WTC11 (cell line): ENCODE data around the gene DHRSX. TPM values are rescaled to one million over a fixed set of nuclear protein-coding genes. Genes with fewer than 3 reads are reported as not detected.
"Not testable (repeated sequence)": the region's sequence is repeated elsewhere in the genome, so short reads cannot be mapped to it uniquely, and the experiment has no call there.

Experiments used
- ATAC-seq: fragments of 200-7000 bp; cut with Tn5 transposase; 2 replicates; pipeline ENCODE4 v1.10.0; 2021; ENCODE audit warnings: mild to moderate bottlenecking, moderate library complexity
- CTCF ChIA-PET: fragments of 300-600 bp; sonication (Branson Sonifier 250); formaldehyde crosslinking; loops from one replicate; lab custom pipeline; 2021; ENCODE audit warnings: antibody characterized with exemption; lab: Charles Lee
- POLR2A ChIA-PET: fragments of 350-600 bp; sonication (Branson Sonifier 250); formaldehyde crosslinking; loops from one replicate; lab custom pipeline; 2021; ENCODE audit warnings: antibody characterized with exemption; lab: Charles Lee
- DNase-seq: peaks from one replicate; pipeline ENCODE4 v3.0.0; 2021; ENCODE audit warnings: low spot score
- H3K27ac Mint-ChIP-seq: 2 replicates; pipeline ENCODE4 v1.8.0; 2021; ENCODE audit warnings: mixed read lengths
- H3K27me3 Mint-ChIP-seq: 2 replicates; pipeline ENCODE4 v1.8.0; 2021; ENCODE audit warnings: low read depth, mild to moderate bottlenecking, moderate library complexity, mixed read lengths
- H3K36me3 Mint-ChIP-seq: 2 replicates; pipeline ENCODE4 v1.8.0; 2021; ENCODE audit warnings: mixed read lengths
- H3K4me1 Mint-ChIP-seq: 2 replicates; pipeline ENCODE4 v1.8.0; 2022; ENCODE audit warnings: mixed read lengths
- H3K4me3 Mint-ChIP-seq: 2 replicates; pipeline ENCODE4 v1.8.0; 2021; ENCODE audit warnings: mild to moderate bottlenecking, moderate library complexity, mixed read lengths
- H3K9me3 Mint-ChIP-seq: 2 replicates; pipeline ENCODE4 v1.8.0; 2021; ENCODE audit warnings: mixed read lengths
- AFF4 ChIP-seq: sonication (generic); formaldehyde crosslinking; IDR thresholded peaks from 2 replicates; pipeline ENCODE4 v1.8.1; 2023; ENCODE audit warnings: mild to moderate bottlenecking, missing genetic modification reagents, borderline replicate concordance
- AR ChIP-seq: fragments of 250-450 bp; sonication (Bioruptor Pico); IDR thresholded peaks from 2 replicates; pipeline ENCODE4 v1.9.0; 2021; ENCODE audit warnings: mild to moderate bottlenecking
- ATF1 ChIP-seq: sonication (generic); formaldehyde crosslinking; IDR thresholded peaks from 2 replicates; pipeline ENCODE4 v1.8.1; 2023; ENCODE audit warnings: mild to moderate bottlenecking, moderate library complexity, missing genetic modification reagents
- CBFB ChIP-seq: sonication (generic); formaldehyde crosslinking; IDR thresholded peaks from 2 replicates; pipeline ENCODE4 v1.8.1; 2022; ENCODE audit warnings: mild to moderate bottlenecking, low read depth, missing genetic modification reagents
- CREB1 ChIP-seq: sonication (generic); formaldehyde crosslinking; IDR thresholded peaks from 2 replicates; pipeline ENCODE4 v1.8.0; 2023; ENCODE audit warnings: mild to moderate bottlenecking, missing genetic modification reagents
- CREM ChIP-seq: sonication (generic); formaldehyde crosslinking; IDR thresholded peaks from 2 replicates; pipeline ENCODE4 v1.8.1; 2022; ENCODE audit warnings: mild to moderate bottlenecking, missing genetic modification reagents, moderate library complexity
- CTCF ChIP-seq: fragments of 200-600 bp; IDR thresholded peaks from 2 replicates; pipeline ENCODE4 v1.8.0; 2022; ENCODE audit warnings: antibody characterized with exemption
- EMX1 ChIP-seq: fragments of 250-450 bp; sonication (Bioruptor Pico); IDR thresholded peaks from 2 replicates; pipeline ENCODE4 v1.8.0; 2021; ENCODE audit warnings: mild to moderate bottlenecking
- ERG ChIP-seq: fragments of 250-450 bp; sonication (Bioruptor Pico); IDR thresholded peaks from 2 replicates; pipeline ENCODE4 v1.8.0; 2021; ENCODE audit warnings: mild to moderate bottlenecking
- FOXJ3 ChIP-seq: sonication (generic); formaldehyde crosslinking; IDR thresholded peaks from 2 replicates; pipeline ENCODE4 v1.9.0; 2021; ENCODE audit warnings: missing genetic modification reagents, mild to moderate bottlenecking, borderline replicate concordance
- JAZF1 ChIP-seq: fragments of 250-450 bp; sonication (Bioruptor Pico); IDR thresholded peaks from 2 replicates; pipeline ENCODE4 v1.9.0; 2021; ENCODE audit warnings: moderate library complexity, mild to moderate bottlenecking, inconsistent platforms
- NFATC4 ChIP-seq: fragments of 250-450 bp; sonication (Bioruptor Pico); IDR thresholded peaks from 2 replicates; pipeline ENCODE4 v1.9.0; 2021; ENCODE audit warnings: mild to moderate bottlenecking
- NFE2L1 ChIP-seq: sonication (generic); formaldehyde crosslinking; IDR thresholded peaks from 2 replicates; pipeline ENCODE4 v1.8.1; 2023; ENCODE audit warnings: missing genetic modification reagents
- NR3C1 ChIP-seq: sonication (generic); formaldehyde crosslinking; conservative IDR thresholded peaks from 2 replicates; pipeline ENCODE4 v1.8.1; 2023; ENCODE audit warnings: low read depth, mild to moderate bottlenecking, missing genetic modification reagents
- SMAD3 ChIP-seq: sonication (generic); formaldehyde crosslinking; IDR thresholded peaks from 2 replicates; pipeline ENCODE4 v1.8.0; 2022; ENCODE audit warnings: missing genetic modification reagents, mild to moderate bottlenecking, borderline replicate concordance
- TEAD1 ChIP-seq: sonication (generic); formaldehyde crosslinking; IDR thresholded peaks from 2 replicates; pipeline ENCODE4 v1.8.0; 2022; ENCODE audit warnings: mild to moderate bottlenecking, missing genetic modification reagents
- ZNF317 ChIP-seq: sonication (generic); formaldehyde crosslinking; IDR thresholded peaks from 2 replicates; pipeline ENCODE4 v1.8.1; 2023; ENCODE audit warnings: low read depth, mild to moderate bottlenecking, moderate library complexity, missing genetic modification reagents, borderline replicate concordance
- ZNF423 ChIP-seq: fragments of 250-450 bp; sonication (Bioruptor Pico); IDR thresholded peaks from 2 replicates; pipeline ENCODE4 v2.1.2; 2022; ENCODE audit warnings: mild to moderate bottlenecking, moderate library complexity
- ZNF671 ChIP-seq: fragments of 250-450 bp; sonication (Bioruptor Pico); IDR thresholded peaks from 2 replicates; pipeline ENCODE4 v1.8.0; 2021; ENCODE audit warnings: mild to moderate bottlenecking
- total RNA-seq: library from RNA; stranded (reverse); gene quantifications from 3 replicates; pipeline ENCODE4 v1.2.3, GENCODE V29; 2021

Gene DHRSX
- total RNA-seq, 1 experiment from 2014 or later: 28.2 TPM

GRCh38 chrX:2536141-2536540, 35.4 kb upstream of the DHRSX start (continued):
- TF ChIP-seq CTCF: no peak

- H3K27me3 Mint-ChIP-seq, POLR2A ChIA-PET, CTCF ChIA-PET, H3K9me3 Mint-ChIP-seq, ATAC-seq, H3K4me1 Mint-ChIP-seq, H3K4me3 Mint-ChIP-seq, H3K36me3 Mint-ChIP-seq, DNase-seq: not testable (repeated sequence)
- H3K27ac Mint-ChIP-seq: peak overlapping the region; percentile 80; the same call in 1 of the 2 replicates
Observed at GRCh38 chrX:2534261-2535021, 33.7 kb upstream of the DHRSX start.

GRCh38 chrX:2533424-2533823, 32.6 kb upstream of the DHRSX start:
- no peaks in the 10 kb centered on the region for H3K27me3 Mint-ChIP-seq

GRCh38 chrX:2526390-2526789, 25.6 kb upstream of the DHRSX start:
- Mint-ChIP-seq H3K27me3 (no peaks in the 10 kb centered on the region), H3K4me1 (peaks cover 21% of the 10 kb centered on the region), H3K27ac (no peak overlapping the region), H3K9me3 (peaks cover 10% of the 10 kb centered on the region), H3K4me3 (no peak overlapping the region), H3K36me3 (peaks cover 4% of the 10 kb centered on the region; the same call in 1 of the 2 replicates)
- TF ChIP-seq ATF1 (CRISPR knock-in tag) (no peak), AFF4 (no peak), ERG (CRISPR knock-in tag) (no peak), ZNF671 (CRISPR knock-in tag) (no peak), SMAD3 (no peak), JAZF1 (CRISPR knock-in tag) (no peak), NFATC4 (CRISPR knock-in tag) (no peak), ZNF423 (CRISPR knock-in tag) (no peak)
- ATAC-seq (no peak), DNase-seq (no peak)
- ChIA-PET CTCF (no interaction called here), POLR2A (no interaction called here)

More at GRCh38 chrX:2533424-2533823, 32.6 kb upstream of the DHRSX start:
- POLR2A ChIA-PET: no interaction called here
- no peak for TF ChIP-seq EMX1 (CRISPR knock-in tag)
- no peak for TF ChIP-seq AR (CRISPR knock-in tag)
- TF ChIP-seq CBFB (CRISPR knock-in tag): no peak
- TF ChIP-seq FOXJ3 (CRISPR knock-in tag): no peak
- TF ChIP-seq ATF1 (CRISPR knock-in tag): no peak
- no peak for TF ChIP-seq ZNF317 (CRISPR knock-in tag)
- no peak for TF ChIP-seq CREM
- TF ChIP-seq TEAD1: no peak
- TF ChIP-seq NR3C1 (CRISPR knock-in tag): no peak
- TF ChIP-seq ZNF423 (CRISPR knock-in tag): no peak
- TF ChIP-seq CREB1 (CRISPR knock-in tag): no peak
- TF ChIP-seq NFE2L1 (CRISPR knock-in tag): no peak
- TF ChIP-seq ZNF671 (CRISPR knock-in tag): no peak
- Mint-ChIP-seq H3K9me3 (peaks cover 6% of the 10 kb centered on the region; the same call in 1 of the 2 replicates), H3K27ac (no peak overlapping the region), H3K4me1 (peaks cover 7% of the 10 kb centered on the region), H3K36me3 (no peaks in the 10 kb centered on the region), H3K4me3 (no peak overlapping the region)
- ATAC-seq: no peak
- CTCF ChIA-PET: no interaction called here
- DNase-seq: no peak
